ENCODE data around the gene DRD4. TPM values are rescaled to one million over a fixed set of nuclear protein-coding genes. Genes with fewer than 3 reads are reported as not detected.

The DRD4 gene
- polyA plus RNA-seq, 2 of the 4 experiments (the other 2 are of a cell fraction) = not detected

DNA sequence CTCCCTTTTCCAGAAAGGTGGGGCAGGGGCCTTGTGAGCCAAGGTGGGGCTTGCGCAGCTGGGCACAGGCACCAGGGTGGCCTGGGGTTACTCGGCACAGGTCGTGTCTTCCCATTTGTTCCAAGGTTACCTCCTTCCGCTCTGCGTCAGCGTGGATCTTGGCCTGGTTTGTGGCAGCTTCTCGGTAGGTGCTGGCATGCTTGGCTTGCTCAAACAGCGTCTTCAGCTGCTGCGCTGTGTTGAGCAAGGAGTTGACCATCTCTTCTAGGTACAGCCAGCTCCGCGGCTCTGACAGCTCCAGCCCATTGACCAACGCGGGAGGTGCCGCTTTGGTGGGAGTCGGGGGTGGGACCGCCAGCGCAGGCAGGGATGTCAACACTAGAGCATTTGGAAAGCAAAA lies 37.3 kb downstream of the DRD4 start:
- WGBS (ENCODE audit: missing lambda C conversion rate) = 94% methylated on average over 17 of the region's 17 CpGs
- H3K9me3 ChIP-seq = no peaks in the 10 kb centered on the region
- ChIA-PET CTCF (interaction anchor here (1.1 to 3.8 kb wide), 5 partner anchors 8 to 62 kb away, joined by 3 to 26 read pairs (median 10); no protein-coding TSS in a partner anchor), POLR2A (no interaction called here)
- no peak overlapping the region for H3K27ac ChIP-seq
- FAIRE-seq (no peak), ATAC-seq (no peak), DNase-seq (ENCODE audit: low read depth in 1 of 2, low spot score in 1 of 2) (no peak)
- H3K4me3 ChIP-seq = no peak overlapping the region
- TF ChIP-seq PHF8 (IDR thresholded peaks at IDR 0.05; ENCODE audit: borderline replicate concordance, low read depth) (no peak), HDAC2 (IDR thresholded peaks at IDR 0.05) (no peak), HOXA7 (CRISPR knock-in tag; IDR thresholded peaks at IDR 0.05) (no peak), RFX5 (IDR thresholded peaks at IDR 0.05) (no peak), FOSB (CRISPR knock-in tag; IDR thresholded peaks at IDR 0.05) (no peak), RNF2 (IDR thresholded peaks at IDR 0.05; ENCODE audit: borderline replicate concordance, low read depth) (no peak), POLR2A (IDR thresholded peaks at IDR 0.05; ENCODE audit: low read length) (no peak), GATA3 (IDR thresholded peaks at IDR 0.05; ENCODE audit: borderline replicate concordance) (no peak), CHD2 (IDR thresholded peaks at IDR 0.05; ENCODE audit: low read length, partially characterized antibody) (no peak), CHD4 (IDR thresholded peaks at IDR 0.05; ENCODE audit: borderline replicate concordance) (no peak)
- H3K4me1 ChIP-seq = no peaks in the 10 kb centered on the region
- no peak overlapping the region for H3K4me2 ChIP-seq

DNA sequence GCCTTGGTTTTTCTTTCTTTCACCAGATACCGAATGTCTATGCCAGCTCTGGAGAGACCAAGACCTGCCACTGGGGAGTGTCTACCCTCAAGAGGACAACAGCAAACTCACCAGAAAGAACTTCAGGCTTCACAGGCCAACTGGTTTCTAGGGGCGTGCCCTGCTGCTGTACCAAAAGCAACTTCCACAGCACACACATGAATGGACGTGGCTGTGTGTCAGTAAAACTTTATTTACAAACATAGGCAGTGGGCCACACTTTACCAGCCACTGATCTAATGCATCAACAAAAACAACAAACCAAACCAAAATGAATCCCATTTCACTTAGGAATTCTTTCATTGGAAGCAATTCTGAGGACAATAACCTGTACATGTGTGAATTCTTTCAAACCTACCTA lies 41.2 kb downstream of the DRD4 start:
- ATAC-seq = no peak; a peak in 1 of 6 replicates

DNA sequence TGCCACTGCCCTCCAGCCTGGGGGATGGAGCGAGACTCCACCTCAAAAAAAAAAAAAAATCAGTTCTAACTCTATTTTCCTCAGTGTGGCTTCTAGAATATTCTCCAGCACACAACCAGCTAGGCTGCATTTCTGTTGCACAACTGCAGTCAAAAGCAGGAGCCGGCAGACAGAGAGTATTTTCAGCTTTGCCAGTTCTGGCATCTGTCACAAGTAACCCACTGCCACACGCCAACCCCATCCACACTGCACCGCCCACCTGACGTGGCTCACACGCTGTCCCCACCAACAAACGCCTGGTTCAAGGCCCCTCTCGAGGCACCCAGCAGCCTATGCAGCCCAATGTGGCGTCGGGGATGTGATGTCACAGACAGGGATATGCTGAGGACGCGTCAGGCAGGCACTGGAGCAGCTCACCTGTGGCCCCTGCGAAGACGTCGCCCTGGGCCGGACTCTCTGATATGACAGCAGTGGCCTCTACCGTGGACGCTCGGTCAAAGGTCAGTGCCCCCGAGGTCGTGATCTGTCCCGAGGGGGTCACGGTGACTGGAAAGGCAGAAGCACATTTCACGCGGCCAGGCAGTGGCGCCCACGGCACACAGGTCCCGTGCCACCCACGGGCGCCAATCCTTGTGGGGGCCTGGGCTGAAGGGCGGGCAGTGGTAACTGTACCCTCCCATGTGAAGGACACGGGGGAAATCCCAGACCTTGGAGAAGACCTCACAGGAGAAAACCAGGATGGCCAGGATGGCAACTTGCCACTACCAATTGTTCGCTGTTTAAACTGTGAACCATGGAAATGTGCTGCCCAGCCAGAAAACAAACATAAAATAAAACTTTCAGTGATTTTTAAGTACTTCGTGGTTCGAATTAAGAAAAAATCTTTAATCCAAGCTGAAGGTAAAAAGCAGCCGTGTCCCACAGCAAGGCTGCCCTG lies 42.5 kb downstream of the DRD4 start:
- ChIA-PET CTCF (interaction anchor here (0.6 to 6.1 kb wide), 10 partner anchors 9 to 835 kb away, joined by 3 to 30 read pairs (median 4); partner anchors contain the start of gene TALDO1), POLR2A (interaction anchor here (0.5 to 0.7 kb wide), 2 partner anchors 25 to 76 kb away, joined by 4 read pairs; no protein-coding TSS in a partner anchor)
- 93% methylated on average over 27 of the region's 36 CpGs for WGBS (ENCODE audit: missing lambda C conversion rate)
- H3K9me3 ChIP-seq = no peaks in the 10 kb centered on the region
- no peak overlapping the region for H3K27ac ChIP-seq
- TF ChIP-seq SMC3 (IDR thresholded peaks at IDR 0.05) = no peak
- no peak for TF ChIP-seq FOSL2 (IDR thresholded peaks at IDR 0.05)
- TF ChIP-seq FOSL2 (CRISPR knock-in tag; IDR thresholded peaks at IDR 0.05) = no peak
- TF ChIP-seq SREBF2 (IDR thresholded peaks at IDR 0.05) = no peak
- no peak for TF ChIP-seq HOXA7 (CRISPR knock-in tag; IDR thresholded peaks at IDR 0.05)
- no peak for TF ChIP-seq TP53 (CRISPR knock-in tag; IDR thresholded peaks at IDR 0.05)
- TF ChIP-seq MAFK (IDR thresholded peaks at IDR 0.05; ENCODE audit: partially characterized antibody) = no peak
- TF ChIP-seq POLR2AphosphoS2 (conservative IDR thresholded peaks at IDR 0.05; ENCODE audit: low read length) = no peak
- no peak for TF ChIP-seq NR3C1 (IDR thresholded peaks at IDR 0.05)
- TF ChIP-seq MYC (IDR thresholded peaks at IDR 0.05; ENCODE audit: borderline replicate concordance, low read length) = no peak
- TF ChIP-seq, protein P1, sequence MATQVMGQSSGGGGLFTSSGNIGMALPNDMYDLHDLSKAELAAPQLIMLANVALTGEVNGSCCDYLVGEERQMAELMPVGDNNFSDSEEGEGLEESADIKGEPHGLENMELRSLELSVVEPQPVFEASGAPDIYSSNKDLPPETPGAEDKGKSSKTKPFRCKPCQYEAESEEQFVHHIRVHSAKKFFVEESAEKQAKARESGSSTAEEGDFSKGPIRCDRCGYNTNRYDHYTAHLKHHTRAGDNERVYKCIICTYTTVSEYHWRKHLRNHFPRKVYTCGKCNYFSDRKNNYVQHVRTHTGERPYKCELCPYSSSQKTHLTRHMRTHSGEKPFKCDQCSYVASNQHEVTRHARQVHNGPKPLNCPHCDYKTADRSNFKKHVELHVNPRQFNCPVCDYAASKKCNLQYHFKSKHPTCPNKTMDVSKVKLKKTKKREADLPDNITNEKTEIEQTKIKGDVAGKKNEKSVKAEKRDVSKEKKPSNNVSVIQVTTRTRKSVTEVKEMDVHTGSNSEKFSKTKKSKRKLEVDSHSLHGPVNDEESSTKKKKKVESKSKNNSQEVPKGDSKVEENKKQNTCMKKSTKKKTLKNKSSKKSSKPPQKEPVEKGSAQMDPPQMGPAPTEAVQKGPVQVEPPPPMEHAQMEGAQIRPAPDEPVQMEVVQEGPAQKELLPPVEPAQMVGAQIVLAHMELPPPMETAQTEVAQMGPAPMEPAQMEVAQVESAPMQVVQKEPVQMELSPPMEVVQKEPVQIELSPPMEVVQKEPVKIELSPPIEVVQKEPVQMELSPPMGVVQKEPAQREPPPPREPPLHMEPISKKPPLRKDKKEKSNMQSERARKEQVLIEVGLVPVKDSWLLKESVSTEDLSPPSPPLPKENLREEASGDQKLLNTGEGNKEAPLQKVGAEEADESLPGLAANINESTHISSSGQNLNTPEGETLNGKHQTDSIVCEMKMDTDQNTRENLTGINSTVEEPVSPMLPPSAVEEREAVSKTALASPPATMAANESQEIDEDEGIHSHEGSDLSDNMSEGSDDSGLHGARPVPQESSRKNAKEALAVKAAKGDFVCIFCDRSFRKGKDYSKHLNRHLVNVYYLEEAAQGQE (IDR thresholded peaks at IDR 0.05) = no peak
- no peak for TF ChIP-seq RARB (CRISPR knock-in tag; IDR thresholded peaks at IDR 0.05)
- TF ChIP-seq ESRRA (IDR thresholded peaks at IDR 0.05; ENCODE audit: borderline replicate concordance, low read length) = no peak
- TF ChIP-seq CHD2 (IDR thresholded peaks at IDR 0.05; ENCODE audit: low read length, partially characterized antibody) = no peak
- H3K4me3 ChIP-seq = no peak overlapping the region
- no peak for DNase-seq (ENCODE audit: low read depth in 1 of 2, low spot score in 1 of 2)
- ATAC-seq = no peak
- FAIRE-seq = no peak
- no peaks in the 10 kb centered on the region for H3K4me1 ChIP-seq
- no peak overlapping the region for H3K4me2 ChIP-seq

More for the DNA sequence above, 41.2 kb downstream of the DRD4 start:
- ChIA-PET CTCF (interaction anchor here (6.1 kb wide), 1 partner anchor 44 kb away, joined by 30 read pairs; no protein-coding TSS in a partner anchor), POLR2A (no interaction called here)
- Histone ChIP-seq H3K4me2 (no peak overlapping the region), H3K4me1 (no peaks in the 10 kb centered on the region), H3K27ac (no peak overlapping the region), H3K4me3 (no peak overlapping the region), H3K9me3 (no peaks in the 10 kb centered on the region)
- no peak for FAIRE-seq
- no peak for DNase-seq (ENCODE audit: low read depth in 1 of 2, low spot score in 1 of 2)
- WGBS (ENCODE audit: missing lambda C conversion rate) = 85% methylated on average over 3 of the region's 3 CpGs
- TF ChIP-seq ZSCAN20 (CRISPR knock-in tag; IDR thresholded peaks at IDR 0.05) (no peak), CBX8 (IDR thresholded peaks at IDR 0.05) (no peak), NFE2L2 (conservative IDR thresholded peaks at IDR 0.05; ENCODE audit: low read length) (no peak), HOXA7 (CRISPR knock-in tag; IDR thresholded peaks at IDR 0.05) (no peak), SMC3 (IDR thresholded peaks at IDR 0.05) (no peak), CHD4 (IDR thresholded peaks at IDR 0.05; ENCODE audit: borderline replicate concordance) (no peak)
- TF ChIP-seq, protein P2, sequence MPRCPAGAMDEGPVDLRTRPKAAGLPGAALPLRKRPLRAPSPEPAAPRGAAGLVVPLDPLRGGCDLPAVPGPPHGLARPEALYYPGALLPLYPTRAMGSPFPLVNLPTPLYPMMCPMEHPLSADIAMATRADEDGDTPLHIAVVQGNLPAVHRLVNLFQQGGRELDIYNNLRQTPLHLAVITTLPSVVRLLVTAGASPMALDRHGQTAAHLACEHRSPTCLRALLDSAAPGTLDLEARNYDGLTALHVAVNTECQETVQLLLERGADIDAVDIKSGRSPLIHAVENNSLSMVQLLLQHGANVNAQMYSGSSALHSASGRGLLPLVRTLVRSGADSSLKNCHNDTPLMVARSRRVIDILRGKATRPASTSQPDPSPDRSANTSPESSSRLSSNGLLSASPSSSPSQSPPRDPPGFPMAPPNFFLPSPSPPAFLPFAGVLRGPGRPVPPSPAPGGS (IDR thresholded peaks at IDR 0.05) = no peak
- TF ChIP-seq, protein P3, sequence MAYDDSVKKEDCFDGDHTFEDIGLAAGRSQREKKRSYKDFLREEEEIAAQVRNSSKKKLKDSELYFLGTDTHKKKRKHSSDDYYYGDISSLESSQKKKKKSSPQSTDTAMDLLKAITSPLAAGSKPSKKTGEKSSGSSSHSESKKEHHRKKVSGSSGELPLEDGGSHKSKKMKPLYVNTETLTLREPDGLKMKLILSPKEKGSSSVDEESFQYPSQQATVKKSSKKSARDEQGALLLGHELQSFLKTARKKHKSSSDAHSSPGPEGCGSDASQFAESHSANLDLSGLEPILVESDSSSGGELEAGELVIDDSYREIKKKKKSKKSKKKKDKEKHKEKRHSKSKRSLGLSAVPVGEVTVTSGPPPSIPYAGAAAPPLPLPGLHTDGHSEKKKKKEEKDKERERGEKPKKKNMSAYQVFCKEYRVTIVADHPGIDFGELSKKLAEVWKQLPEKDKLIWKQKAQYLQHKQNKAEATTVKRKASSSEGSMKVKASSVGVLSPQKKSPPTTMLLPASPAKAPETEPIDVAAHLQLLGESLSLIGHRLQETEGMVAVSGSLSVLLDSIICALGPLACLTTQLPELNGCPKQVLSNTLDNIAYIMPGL (CRISPR knock-in tag; IDR thresholded peaks at IDR 0.05; ENCODE audit: borderline replicate concordance) = no peak

All from A549 (cell line).